Duodenal mucosa (tissue), 2 donors: ENCODE measurements around the gene KIF1A.

Source experiments
- H3K27ac ChIP-seq: one replicate; pipeline ENCODE4 v1.7.0; 2013; ENCODE audit warnings: low read depth, low read length
- H3K27me3 ChIP-seq, 2 donors: one replicate each; pipeline ENCODE4 v1.7.0; 2013; ENCODE audit warnings: low read length in 2 of 2, control low read depth in 1 of 2; ENCODE audit not compliant: insufficient read depth in 2 of 2, control insufficient read depth in 1 of 2
- H3K36me3 ChIP-seq, 2 donors: one replicate each; pipeline ENCODE4 v1.7.0; 2013; ENCODE audit warnings: low read length in 2 of 2, control low read depth in 1 of 2; ENCODE audit not compliant: insufficient read depth in 2 of 2, control insufficient read depth in 1 of 2
- H3K4me1 ChIP-seq, 2 donors: one replicate each; pipeline ENCODE4 v1.7.0; 2013; ENCODE audit warnings: low read length in 2 of 2, control low read depth in 1 of 2; ENCODE audit not compliant: insufficient read depth in 2 of 2, control insufficient read depth in 1 of 2
- H3K4me3 ChIP-seq, 2 donors: one replicate each; pipeline ENCODE4 v1.7.0; 2013; ENCODE audit warnings: low read length in 2 of 2, low read depth in 1 of 2
- H3K9ac ChIP-seq, 2 donors: one replicate each; pipeline ENCODE4 v1.7.0; 2013; ENCODE audit warnings: low read length in 2 of 2, low read depth in 1 of 2
- H3K9me3 ChIP-seq, 2 donors: one replicate each; pipeline ENCODE4 v1.7.0; 2013; ENCODE audit warnings: low read length in 2 of 2, control low read depth in 1 of 2; ENCODE audit not compliant: control insufficient read depth in 1 of 2

KIF1A gene

GRCh38 chr2:240711701-240712100 is 108.3 kb downstream of the KIF1A start:
- Histone ChIP-seq H3K9me3 (no peaks in the 10 kb centered on the region), H3K4me3 (no peak overlapping the region), H3K27ac (no peak overlapping the region), H3K36me3 (no peaks in the 10 kb centered on the region), H3K27me3 (peaks cover 3 to 5% of the 10 kb centered on the region in 2 donors), H3K4me1 (peaks cover 0 to 3% of the 10 kb centered on the region in 2 donors), H3K9ac (no peak overlapping the region)

- H3K4me3 ChIP-seq = no peak overlapping the region
- H3K27ac ChIP-seq = no peak overlapping the region
- H3K9me3 ChIP-seq = no peaks in the 10 kb centered on the region
- peaks cover 0 to 3% of the 10 kb centered on the region in 2 donors for H3K4me1 ChIP-seq
- H3K36me3 ChIP-seq = no peaks in the 10 kb centered on the region
- no peak overlapping the region for H3K9ac ChIP-seq
- peaks cover 3 to 5% of the 10 kb centered on the region in 2 donors for H3K27me3 ChIP-seq
Measured at GRCh38 chr2:240711296-240711695, 108.7 kb downstream of the KIF1A start.

DNA sequence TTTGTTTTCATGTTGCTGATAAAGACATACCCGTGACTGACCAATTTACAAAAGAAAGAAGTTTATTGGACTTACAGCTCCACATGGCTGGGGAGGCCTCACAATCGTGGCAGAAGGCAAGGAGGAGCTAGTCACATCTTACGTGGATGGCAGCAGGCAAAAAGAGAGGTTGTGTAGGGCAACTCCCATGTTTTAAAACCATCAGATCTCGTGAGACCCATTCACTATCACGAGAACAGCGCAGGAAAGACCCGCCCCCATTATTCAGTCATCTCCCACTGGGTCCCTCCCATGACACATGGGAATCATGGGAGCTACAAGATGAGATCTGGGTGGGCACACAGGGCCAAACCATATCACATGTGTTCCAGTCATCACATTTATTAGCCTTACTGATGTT is 111.6 kb downstream of the KIF1A start:
- no peak overlapping the region for H3K4me3 ChIP-seq
- H3K9me3 ChIP-seq = no peaks in the 10 kb centered on the region
- no peak overlapping the region for H3K27ac ChIP-seq
- peaks cover 0 to 3% of the 10 kb centered on the region in 2 donors for H3K4me1 ChIP-seq
- no peak overlapping the region for H3K9ac ChIP-seq
- H3K27me3 ChIP-seq = peaks cover 3 to 12% of the 10 kb centered on the region in 2 donors
- no peaks in the 10 kb centered on the region for H3K36me3 ChIP-seq

DNA sequence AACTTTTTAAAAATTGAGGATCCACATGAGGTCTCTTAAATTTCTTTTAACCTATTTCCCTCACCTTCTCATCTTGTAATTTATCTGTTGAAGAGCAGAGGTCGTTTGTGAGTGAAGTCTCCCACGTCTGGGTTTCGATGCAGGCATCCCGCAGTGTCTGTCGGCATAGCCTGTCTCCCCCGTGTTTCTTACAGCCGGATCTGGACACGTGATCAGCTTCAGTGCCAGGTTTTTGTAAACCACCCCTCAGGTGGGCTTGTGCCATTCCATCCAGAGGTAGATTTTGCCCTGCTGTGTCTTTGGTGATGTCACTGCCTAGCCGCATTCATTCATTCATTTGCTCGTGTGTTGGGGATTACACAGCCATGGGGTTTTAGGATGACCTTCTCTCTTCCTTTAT is 112.2 kb downstream of the KIF1A start:
- peaks cover 0 to 3% of the 10 kb centered on the region in 2 donors for H3K4me1 ChIP-seq
- peaks cover 3 to 19% of the 10 kb centered on the region in 2 donors for H3K27me3 ChIP-seq
- H3K9me3 ChIP-seq = no peaks in the 10 kb centered on the region
- H3K4me3 ChIP-seq = no peak overlapping the region
- H3K27ac ChIP-seq = no peak overlapping the region
- H3K9ac ChIP-seq = no peak overlapping the region
- no peaks in the 10 kb centered on the region for H3K36me3 ChIP-seq

DNA sequence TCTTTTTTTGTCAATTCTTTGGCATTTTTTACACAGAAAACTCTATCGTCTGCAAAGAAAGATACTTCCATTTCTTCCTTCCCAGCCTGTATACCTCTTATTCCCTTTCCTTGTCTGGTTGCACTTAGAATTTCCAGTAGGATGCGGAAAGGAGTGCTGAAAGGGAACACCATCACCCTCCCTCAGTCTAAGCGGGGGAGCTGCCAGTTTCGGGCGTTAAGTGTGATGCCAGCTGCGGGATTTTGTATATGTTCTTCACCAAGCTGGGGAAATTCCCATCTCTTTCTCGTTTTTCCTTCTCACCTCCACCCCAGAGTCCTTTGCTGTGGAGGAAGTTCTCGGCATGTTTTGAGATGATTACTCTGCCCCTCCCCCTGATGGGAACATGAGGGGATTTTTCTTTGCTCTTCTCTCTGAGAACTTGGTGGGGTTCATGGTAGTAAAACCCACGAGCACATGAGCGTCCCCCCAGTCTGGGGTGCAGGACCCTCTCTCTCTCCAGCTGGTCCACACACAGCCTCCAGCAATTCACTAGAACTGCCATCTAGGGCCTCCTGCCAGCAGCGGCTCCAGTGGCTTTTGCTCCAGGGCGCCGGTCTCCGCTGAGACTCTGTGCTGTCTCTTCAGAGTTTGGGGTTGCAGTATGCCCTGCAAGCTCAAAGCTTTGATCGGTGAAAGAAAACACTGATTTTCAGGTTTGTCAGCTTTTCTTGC is 112.8 kb downstream of the KIF1A start:
- H3K36me3 ChIP-seq = no peaks in the 10 kb centered on the region
- H3K27me3 ChIP-seq = peaks cover 3 to 22% of the 10 kb centered on the region in 2 donors
- peaks cover 0 to 3% of the 10 kb centered on the region in 2 donors for H3K4me1 ChIP-seq
- H3K9ac ChIP-seq = no peak overlapping the region
- H3K27ac ChIP-seq = no peak overlapping the region
- H3K9me3 ChIP-seq = no peaks in the 10 kb centered on the region
- no peak overlapping the region for H3K4me3 ChIP-seq

- Histone ChIP-seq H3K27ac (no peak overlapping the region), H3K4me3 (no peak overlapping the region), H3K27me3 (peaks cover 3 to 26% of the 10 kb centered on the region in 2 donors), H3K36me3 (no peaks in the 10 kb centered on the region), H3K4me1 (no peaks in the 10 kb centered on the region), H3K9ac (no peak overlapping the region), H3K9me3 (no peaks in the 10 kb centered on the region)
Measured at GRCh38 chr2:240705204-240705791, 114.7 kb downstream of the KIF1A start.

DNA sequence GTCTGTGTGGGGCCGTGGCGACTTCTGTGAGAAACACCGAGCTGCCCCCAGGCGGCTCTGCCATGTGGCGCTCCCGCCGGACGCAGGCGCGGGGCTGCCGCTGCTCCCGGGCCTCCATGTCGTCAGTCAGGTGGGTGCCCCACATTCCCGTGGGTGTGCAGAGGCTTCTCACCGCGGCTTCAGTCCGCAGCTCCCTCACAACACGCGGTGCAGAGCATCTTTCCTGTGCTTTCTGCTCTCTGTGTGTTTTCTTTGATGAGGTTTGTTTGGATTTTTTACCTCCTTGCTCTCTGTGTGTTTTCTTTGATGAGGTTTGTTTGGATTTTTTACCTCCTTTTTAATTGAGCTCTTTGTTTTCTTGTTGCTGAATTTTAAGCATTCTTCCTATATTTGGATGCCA is 115.4 kb downstream of the KIF1A start:
- Histone ChIP-seq H3K27me3 (peaks cover 3 to 26% of the 10 kb centered on the region in 2 donors), H3K36me3 (no peaks in the 10 kb centered on the region), H3K27ac (no peak overlapping the region), H3K9me3 (no peaks in the 10 kb centered on the region), H3K4me1 (no peaks in the 10 kb centered on the region), H3K4me3 (no peak overlapping the region), H3K9ac (no peak overlapping the region)

GRCh38 chr2:240703417-240704341 is 116.3 kb downstream of the KIF1A start:
- H3K4me3 ChIP-seq = no peak overlapping the region
- peaks cover under 1 to 26% of the 10 kb centered on the region in 2 donors for H3K27me3 ChIP-seq
- H3K27ac ChIP-seq = no peak overlapping the region
- H3K4me1 ChIP-seq = no peaks in the 10 kb centered on the region
- H3K9me3 ChIP-seq = no peaks in the 10 kb centered on the region
- no peaks in the 10 kb centered on the region for H3K36me3 ChIP-seq
- H3K9ac ChIP-seq = no peak overlapping the region

DNA sequence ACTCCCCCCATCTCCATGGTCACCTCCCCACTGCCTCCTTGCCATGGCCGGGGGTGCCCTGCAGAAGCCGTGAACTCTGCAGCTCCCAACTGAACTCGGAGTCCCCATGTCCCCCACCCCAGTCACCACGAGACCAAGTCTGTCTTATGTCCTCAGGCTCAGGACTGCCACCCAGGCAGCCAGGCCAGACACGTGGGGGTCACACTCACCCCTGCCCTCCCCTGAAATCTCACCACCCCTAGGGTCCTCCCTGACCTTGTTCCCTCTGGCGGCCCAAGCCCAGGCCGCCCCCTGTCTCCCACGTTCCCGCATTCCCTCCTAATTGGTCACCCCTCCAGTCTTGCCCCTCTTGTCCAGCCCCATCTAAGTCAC is 117.4 kb downstream of the KIF1A start:
- H3K27me3 ChIP-seq = peaks cover 0 to 25% of the 10 kb centered on the region in 2 donors
- H3K4me3 ChIP-seq = no peak overlapping the region
- H3K9ac ChIP-seq = no peak overlapping the region
- H3K9me3 ChIP-seq = no peaks in the 10 kb centered on the region
- no peaks in the 10 kb centered on the region for H3K4me1 ChIP-seq
- H3K36me3 ChIP-seq = no peaks in the 10 kb centered on the region
- no peak overlapping the region for H3K27ac ChIP-seq
